GM12801 (cell line): ENCODE data around the gene DNHD1.

Experiments
- CTCF ChIP-seq: IDR thresholded peaks from one replicate; pipeline ENCODE4 v1.5.1; 2011; ENCODE audit warnings: control low read depth; ENCODE audit not compliant: insufficient read length; ENCODE audit errors: extremely low read depth

Gene DNHD1

GRCh38 chr11:6571434-6572008 is 74.4 kb downstream of the DNHD1 start:
- no peak for TF ChIP-seq CTCF

GRCh38 chr11:6572215-6572614 is 75.1 kb downstream of the DNHD1 start:
- TF ChIP-seq CTCF, result no peak

GRCh38 chr11:6574816-6575715 is 78.0 kb downstream of the DNHD1 start:
- no peak for TF ChIP-seq CTCF

- no peak for TF ChIP-seq CTCF
Measured at GRCh38 chr11:6576471-6577373, 79.6 kb downstream of the DNHD1 start.

GRCh38 chr11:6578134-6578533 is 81.1 kb downstream of the DNHD1 start:
- no peak for TF ChIP-seq CTCF

GRCh38 chr11:6579681-6580080 is 82.6 kb downstream of the DNHD1 start:
- TF ChIP-seq CTCF, result no peak

GRCh38 chr11:6583584-6583983 is 86.5 kb downstream of the DNHD1 start:
- no peak for TF ChIP-seq CTCF
